ENCODE data around the gene RPL12. TPM values are rescaled to one million over a fixed set of nuclear protein-coding genes. Genes with fewer than 3 reads are reported as not detected.

RPL12 gene
- 4,522 TPM for polyA plus RNA-seq (2012; ENCODE audit: missing spikeins)

- DNase-seq (ENCODE audit: insufficient read length): peak; percentile 87
- FAIRE-seq: peak; percentile 95
- TF ChIP-seq POLR2A (IDR thresholded peaks at IDR 0.05; ENCODE audit: low read depth, low read length): peak; percentile 100
- peak; percentile 100 for TF ChIP-seq POLR2AphosphoS5 (IDR thresholded peaks at IDR 0.05; ENCODE audit: low read depth, low read length)
- TF ChIP-seq TAF1 (IDR thresholded peaks at IDR 0.05; ENCODE audit: borderline replicate concordance, low read depth, low read length): peak; percentile 100
These were observed at the start of gene RPL12, which contains the start of gene LRSAM1 for GRCh38 chr9:127450830-127451607. TSS of gene RPL12 (minus strand) at chr9:127451406. CDS start at chr9:127451317, 89 bp downstream. TSS of gene LRSAM1 (plus strand) at chr9:127451510. CDS start at chr9:127454528, 3,018 bp downstream.

GRCh38 chr9:127500862-127501261, 49.7 kb upstream of the RPL12 start:
- TF ChIP-seq POLR2AphosphoS5 (IDR thresholded peaks at IDR 0.05; ENCODE audit: low read depth, low read length) (no peak), POLR2A (IDR thresholded peaks at IDR 0.05; ENCODE audit: low read depth, low read length) (no peak), TAF1 (IDR thresholded peaks at IDR 0.05; ENCODE audit: borderline replicate concordance, low read depth, low read length) (no peak)
- no peak for FAIRE-seq

GRCh38 chr9:127500399-127500798, 49.2 kb upstream of the RPL12 start:
- TF ChIP-seq POLR2A (IDR thresholded peaks at IDR 0.05; ENCODE audit: low read depth, low read length): no peak
- TF ChIP-seq POLR2AphosphoS5 (IDR thresholded peaks at IDR 0.05; ENCODE audit: low read depth, low read length): no peak
- no peak for TF ChIP-seq TAF1 (IDR thresholded peaks at IDR 0.05; ENCODE audit: borderline replicate concordance, low read depth, low read length)
- DNase-seq (ENCODE audit: insufficient read length) (no peak), FAIRE-seq (no peak)

More at GRCh38 chr9:127500862-127501261, 49.7 kb upstream of the RPL12 start:
- no peak for DNase-seq (ENCODE audit: insufficient read length)

GRCh38 chr9:127498298-127498697, 47.1 kb upstream of the RPL12 start:
- no peak for FAIRE-seq
- no peak for DNase-seq (ENCODE audit: insufficient read length)
- TF ChIP-seq TAF1 (IDR thresholded peaks at IDR 0.05; ENCODE audit: borderline replicate concordance, low read depth, low read length): no peak
- TF ChIP-seq POLR2A (IDR thresholded peaks at IDR 0.05; ENCODE audit: low read depth, low read length): no peak
- no peak for TF ChIP-seq POLR2AphosphoS5 (IDR thresholded peaks at IDR 0.05; ENCODE audit: low read depth, low read length)

GRCh38 chr9:127497656-127498290, 46.6 kb upstream of the RPL12 start:
- TF ChIP-seq POLR2A (IDR thresholded peaks at IDR 0.05; ENCODE audit: low read depth, low read length): no peak
- no peak for TF ChIP-seq TAF1 (IDR thresholded peaks at IDR 0.05; ENCODE audit: borderline replicate concordance, low read depth, low read length)
- TF ChIP-seq POLR2AphosphoS5 (IDR thresholded peaks at IDR 0.05; ENCODE audit: low read depth, low read length): no peak
- DNase-seq (ENCODE audit: insufficient read length) (no peak), FAIRE-seq (no peak)

GRCh38 chr9:127496974-127497373, 45.8 kb upstream of the RPL12 start:
- DNase-seq (ENCODE audit: insufficient read length) (no peak), FAIRE-seq (no peak)
- no peak for TF ChIP-seq POLR2A (IDR thresholded peaks at IDR 0.05; ENCODE audit: low read depth, low read length)
- TF ChIP-seq TAF1 (IDR thresholded peaks at IDR 0.05; ENCODE audit: borderline replicate concordance, low read depth, low read length): no peak
- no peak for TF ChIP-seq POLR2AphosphoS5 (IDR thresholded peaks at IDR 0.05; ENCODE audit: low read depth, low read length)

- FAIRE-seq (no peak), DNase-seq (ENCODE audit: insufficient read length) (no peak)
- TF ChIP-seq POLR2A (IDR thresholded peaks at IDR 0.05; ENCODE audit: low read depth, low read length) (no peak), TAF1 (IDR thresholded peaks at IDR 0.05; ENCODE audit: borderline replicate concordance, low read depth, low read length) (no peak), POLR2AphosphoS5 (IDR thresholded peaks at IDR 0.05; ENCODE audit: low read depth, low read length) (no peak)
These were observed 44.8 kb upstream of the RPL12 start for GRCh38 chr9:127495884-127496555.

- FAIRE-seq (no peak), DNase-seq (ENCODE audit: insufficient read length) (no peak)
These were observed 43.1 kb upstream of the RPL12 start for GRCh38 chr9:127494304-127494702.

GRCh38 chr9:127493592-127494303, 42.5 kb upstream of the RPL12 start:
- TF ChIP-seq TAF1 (IDR thresholded peaks at IDR 0.05; ENCODE audit: borderline replicate concordance, low read depth, low read length): no peak
- no peak for TF ChIP-seq POLR2AphosphoS5 (IDR thresholded peaks at IDR 0.05; ENCODE audit: low read depth, low read length)
- no peak for TF ChIP-seq POLR2A (IDR thresholded peaks at IDR 0.05; ENCODE audit: low read depth, low read length)
- DNase-seq (ENCODE audit: insufficient read length): no peak
- FAIRE-seq: no peak

More at GRCh38 chr9:127494304-127494702, 43.1 kb upstream of the RPL12 start:
- TF ChIP-seq POLR2AphosphoS5 (IDR thresholded peaks at IDR 0.05; ENCODE audit: low read depth, low read length) (no peak), TAF1 (IDR thresholded peaks at IDR 0.05; ENCODE audit: borderline replicate concordance, low read depth, low read length) (no peak), POLR2A (IDR thresholded peaks at IDR 0.05; ENCODE audit: low read depth, low read length) (no peak)

GRCh38 chr9:127492616-127493015, 41.4 kb upstream of the RPL12 start:
- FAIRE-seq (no peak), DNase-seq (ENCODE audit: insufficient read length) (no peak)
- no peak for TF ChIP-seq POLR2AphosphoS5 (IDR thresholded peaks at IDR 0.05; ENCODE audit: low read depth, low read length)
- no peak for TF ChIP-seq POLR2A (IDR thresholded peaks at IDR 0.05; ENCODE audit: low read depth, low read length)
- no peak for TF ChIP-seq TAF1 (IDR thresholded peaks at IDR 0.05; ENCODE audit: borderline replicate concordance, low read depth, low read length)

GRCh38 chr9:127491516-127491915, 40.3 kb upstream of the RPL12 start:
- DNase-seq (ENCODE audit: insufficient read length) (no peak), FAIRE-seq (no peak)

More at GRCh38 chr9:127491516-127491915, 40.3 kb upstream of the RPL12 start:
- TF ChIP-seq POLR2A (IDR thresholded peaks at IDR 0.05; ENCODE audit: low read depth, low read length): no peak
- no peak for TF ChIP-seq POLR2AphosphoS5 (IDR thresholded peaks at IDR 0.05; ENCODE audit: low read depth, low read length)
- TF ChIP-seq TAF1 (IDR thresholded peaks at IDR 0.05; ENCODE audit: borderline replicate concordance, low read depth, low read length): no peak
